Left kidney (tissue), 8 donors: ENCODE data around the gene KLHDC7B. TPM values are rescaled to one million over a fixed set of nuclear protein-coding genes. Genes with fewer than 3 reads are reported as not detected.

ENCODE experiments used
- DNase-seq: peaks from one replicate; pipeline ENCODE4 v3.0.0-alpha.2; 2013
- long read RNA-seq, 8 donors: transcript quantifications; one replicate each; lab custom pipeline, GENCODE V29; 2026
- polyA plus RNA-seq: library from polyadenylated mRNA; unstranded; fragments of 120-200 nt; gene quantifications from one replicate; pipeline ENCODE4 v1.2.1, GENCODE V29; 2013; ENCODE audit not compliant: insufficient read length

Gene KLHDC7B
- polyA plus RNA-seq: 0.10 TPM
- long read RNA-seq, donor 1: 0 reads
- long read RNA-seq, donor 2, full-length matches to known transcripts: 1 of 1 reads
- long read RNA-seq, donor 2, partial matches to known transcripts: 0 of 1 reads
- long read RNA-seq, donor 2, other reads (novel, unspliced or antisense): 0 of 1 reads
- long read RNA-seq, donor 3, partial matches to known transcripts: 0 of 1 reads
- long read RNA-seq, donor 3, other reads (novel, unspliced or antisense): 0 of 1 reads
- long read RNA-seq, donor 4: 0 reads
- long read RNA-seq, donor 5: 0 reads
- long read RNA-seq, donor 6: 0 reads
- long read RNA-seq, donor 7: 0 reads
- long read RNA-seq, donor 8: 0 reads

- no peak for DNase-seq
These were observed at the start of gene KLHDC7B for GRCh38 chr22:50545522-50546325. Gene KLHDC7B, plus strand, starts transcription at chr22:50545899. Its CDS starts 345 bp downstream, at chr22:50546244.

GRCh38 chr22:50497093-50497492, 48.6 kb upstream of the KLHDC7B start:
- DNase-seq: no peak

GRCh38 chr22:50498322-50498890, 47.3 kb upstream of the KLHDC7B start:
- peak; percentile 74 for DNase-seq

GRCh38 chr22:50500452-50500851, 45.2 kb upstream of the KLHDC7B start:
- no peak for DNase-seq

GRCh38 chr22:50502096-50502495, 43.6 kb upstream of the KLHDC7B start:
- no peak for DNase-seq

- DNase-seq: no peak
These were observed 42.8 kb upstream of the KLHDC7B start for GRCh38 chr22:50502628-50503474.

DNA sequence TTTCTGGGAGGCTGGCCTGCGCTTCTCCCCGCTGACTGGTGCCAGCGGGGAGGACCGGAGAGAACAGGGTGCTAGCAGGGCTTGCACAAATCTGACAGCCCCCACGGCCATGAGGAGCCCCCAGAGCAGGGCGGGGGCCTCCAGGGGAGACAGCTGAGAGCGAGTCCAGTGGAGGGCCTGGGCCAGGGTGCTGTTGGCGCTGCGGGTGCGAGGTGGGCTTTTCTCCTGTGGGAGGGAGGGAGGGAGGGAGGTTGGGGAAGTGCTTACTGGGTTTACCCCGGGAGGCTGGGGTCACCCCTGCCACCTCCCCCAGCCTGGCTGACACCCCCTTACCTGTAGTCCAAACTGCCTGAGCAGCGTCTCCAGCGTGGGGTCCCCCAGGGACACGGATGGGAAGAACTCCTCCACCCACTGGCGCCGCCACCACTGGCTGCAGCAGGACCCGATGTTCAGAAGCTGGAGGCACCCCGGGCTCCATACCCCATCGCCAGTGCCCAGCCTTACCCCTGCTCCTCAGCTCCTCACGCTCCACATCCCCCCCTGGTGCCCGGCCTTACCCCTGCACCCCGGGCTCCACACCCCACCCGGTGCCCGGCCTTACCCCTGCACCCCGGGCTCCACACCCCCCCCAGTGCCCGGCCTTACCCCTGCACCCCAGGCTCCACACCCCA, 42.1 kb upstream of the KLHDC7B start:
- DNase-seq: no peak

DNA sequence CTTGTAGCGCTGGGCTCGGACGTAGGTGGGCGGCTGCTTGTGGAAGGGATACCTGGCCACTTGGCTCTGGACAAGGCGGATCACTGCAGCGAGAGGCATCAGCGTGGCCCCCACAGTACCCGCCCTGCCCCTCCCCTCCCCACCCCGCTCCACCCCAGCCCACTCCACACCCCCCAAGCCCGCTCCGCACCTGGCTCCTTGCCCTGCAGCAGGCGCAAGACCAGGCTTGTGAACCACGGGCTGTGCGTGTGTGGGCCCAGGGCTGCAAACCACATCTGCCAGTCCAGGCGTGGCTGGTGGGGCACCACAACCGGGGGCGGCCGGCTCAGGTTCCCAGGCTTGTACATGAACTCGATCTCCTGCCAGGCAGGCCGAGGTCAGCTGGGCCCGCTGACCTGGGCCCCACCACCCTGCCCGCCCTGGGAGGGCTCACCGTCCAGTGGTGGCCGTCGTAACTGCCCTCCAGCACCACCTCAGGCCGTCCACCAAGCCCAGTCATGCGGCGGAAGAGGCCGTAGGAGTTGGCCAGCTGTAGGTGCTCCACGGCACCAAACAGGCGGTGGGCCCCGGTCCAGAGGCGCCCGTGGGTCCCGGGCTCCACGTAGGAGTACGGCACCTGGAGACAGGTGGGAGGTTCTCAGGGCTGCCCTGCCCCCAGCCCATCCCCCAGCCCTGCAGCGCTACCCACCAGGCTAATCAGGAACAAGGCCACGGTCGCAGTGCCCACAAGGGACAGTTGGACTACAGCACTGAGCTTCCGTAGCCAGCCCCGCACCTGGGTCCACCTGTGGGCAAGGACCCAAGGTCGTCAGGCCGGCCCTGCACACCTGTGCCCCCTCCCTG, 41.1 kb upstream of the KLHDC7B start:
- DNase-seq: no peak

- no peak for DNase-seq
These were observed 40.4 kb upstream of the KLHDC7B start for GRCh38 chr22:50505276-50505775.

DNA sequence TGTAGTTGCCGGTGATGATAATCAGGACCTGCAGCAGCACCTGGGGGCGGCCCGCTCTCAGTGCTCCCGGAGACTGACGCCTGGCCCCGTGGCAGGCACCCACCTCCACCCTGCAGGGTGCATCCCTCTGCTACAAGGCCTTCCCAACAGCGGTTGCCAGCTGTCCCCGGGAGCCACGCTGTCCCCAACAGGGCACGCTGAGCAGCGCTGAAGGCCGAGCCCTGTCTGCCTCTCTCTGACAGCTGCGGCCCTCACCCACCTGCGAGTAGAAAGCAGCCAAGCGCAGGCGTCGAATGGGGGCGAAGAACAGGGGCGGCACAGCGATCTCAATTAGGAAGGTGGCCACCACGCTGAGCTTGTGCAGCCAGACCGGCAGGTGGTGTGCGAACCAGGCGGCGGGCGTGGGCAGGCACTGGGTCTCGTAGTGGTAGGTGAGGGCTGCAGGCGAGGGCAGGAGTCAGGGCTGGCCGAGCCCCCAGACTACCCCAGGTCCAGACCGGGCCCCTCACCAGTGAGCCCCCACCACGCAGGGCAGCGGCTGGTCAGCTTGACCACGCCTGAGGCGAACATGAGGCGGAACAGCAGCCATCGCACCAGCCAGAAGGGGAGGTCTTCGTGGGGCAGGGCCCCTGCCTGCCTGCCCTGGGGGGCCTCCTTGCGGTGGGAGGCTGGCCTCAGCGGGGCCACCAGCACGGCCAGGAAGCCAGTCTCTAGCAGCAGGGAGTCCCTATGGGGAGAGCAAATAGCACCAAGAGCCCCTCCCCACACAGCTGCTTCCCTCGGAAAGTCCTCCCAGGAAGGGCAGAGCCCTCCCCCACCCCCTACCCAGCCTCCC, 39.7 kb upstream of the KLHDC7B start:
- no peak for DNase-seq

DNA sequence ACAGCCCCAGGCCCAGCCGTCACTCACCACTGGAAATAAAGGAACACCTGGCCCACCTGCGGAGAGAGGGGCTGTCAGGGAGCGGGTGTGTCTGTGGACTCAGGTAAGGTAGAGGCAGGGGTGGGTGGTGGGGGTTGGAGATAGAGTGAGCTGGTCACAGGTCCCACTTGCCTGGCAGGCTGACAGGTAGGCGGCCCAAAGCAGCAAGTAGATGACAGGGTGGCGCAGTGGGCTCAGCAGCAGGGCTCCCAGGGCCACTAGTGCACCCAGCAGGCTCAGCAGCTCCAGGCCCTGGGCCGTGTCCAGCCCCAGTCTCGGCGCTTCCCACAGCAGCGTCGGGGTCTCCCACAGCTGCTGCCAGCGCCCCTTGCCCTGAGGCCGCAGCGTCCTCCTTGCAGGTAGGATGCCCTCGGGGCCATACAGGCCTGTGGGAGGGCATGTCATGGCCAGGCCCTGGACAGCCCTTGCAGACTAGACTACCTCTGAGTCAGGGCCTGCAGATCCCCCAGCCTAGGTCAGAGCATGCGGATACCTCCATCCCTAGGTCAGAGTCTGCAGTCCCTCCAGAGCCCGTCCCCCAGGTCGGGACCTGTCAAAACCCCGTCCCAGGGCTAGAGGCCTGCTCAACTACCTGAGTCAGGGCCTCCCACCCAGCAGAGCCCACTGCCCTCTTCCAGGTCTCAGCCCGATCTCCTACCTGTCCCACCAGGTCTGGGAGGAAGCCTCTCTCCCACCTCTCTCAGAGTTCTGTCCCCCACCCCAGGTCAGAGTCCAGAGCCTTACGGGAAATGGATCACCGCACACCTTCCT, 38.9 kb upstream of the KLHDC7B start:
- no peak for DNase-seq

- no peak for DNase-seq
These were observed 38.2 kb upstream of the KLHDC7B start, which contains the start of gene LMF2 for GRCh38 chr22:50507421-50507990. Gene LMF2, minus strand, starts transcription at chr22:50507702. Its CDS starts 27 bp downstream, at chr22:50507675.

GRCh38 chr22:50507991-50508884, 37.5 kb upstream of the KLHDC7B start, which contains the start of gene NCAPH2:
Gene NCAPH2, plus strand, starts transcription at chr22:50508224. Its CDS starts 114 bp downstream, at chr22:50508338.
- DNase-seq: peak; percentile 97

- DNase-seq: no peak
These were observed 36.8 kb upstream of the KLHDC7B start for GRCh38 chr22:50508897-50509296.

DNA sequence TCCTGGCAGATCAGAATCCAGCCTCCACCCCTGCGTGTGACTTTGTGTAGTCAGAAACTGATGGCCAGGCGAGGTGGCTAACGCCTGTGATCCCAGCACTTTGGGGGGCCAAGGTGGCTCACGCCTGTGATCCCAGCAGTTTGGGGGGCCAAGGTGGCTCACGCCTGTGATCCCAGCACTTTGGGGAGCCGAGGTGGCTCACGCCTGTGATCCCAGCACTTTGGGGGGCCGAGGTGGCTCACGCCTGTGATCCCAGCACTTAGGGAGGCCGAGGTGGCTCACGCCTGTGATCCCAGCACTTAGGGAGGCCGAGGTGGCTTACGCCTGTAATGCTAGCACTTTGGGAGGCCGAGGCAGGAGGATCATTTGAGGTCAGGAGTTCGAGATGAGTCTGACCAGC, 32.5 kb upstream of the KLHDC7B start:
- DNase-seq: no peak

- DNase-seq: no peak
These were observed 29.6 kb upstream of the KLHDC7B start for GRCh38 chr22:50516068-50516467.

GRCh38 chr22:50516891-50517290, 28.8 kb upstream of the KLHDC7B start:
- no peak for DNase-seq
